Measurements from ENCODE around the gene TBXAS1. TPM values are rescaled to one million over a fixed set of nuclear protein-coding genes. Genes with fewer than 3 reads are reported as not detected.

The TBXAS1 gene
- 11.8 to 15.6 TPM (median 13.3 TPM) in 5 replicates for total RNA-seq (2022; extraction: Qiagen RNA extraction)

DNA sequence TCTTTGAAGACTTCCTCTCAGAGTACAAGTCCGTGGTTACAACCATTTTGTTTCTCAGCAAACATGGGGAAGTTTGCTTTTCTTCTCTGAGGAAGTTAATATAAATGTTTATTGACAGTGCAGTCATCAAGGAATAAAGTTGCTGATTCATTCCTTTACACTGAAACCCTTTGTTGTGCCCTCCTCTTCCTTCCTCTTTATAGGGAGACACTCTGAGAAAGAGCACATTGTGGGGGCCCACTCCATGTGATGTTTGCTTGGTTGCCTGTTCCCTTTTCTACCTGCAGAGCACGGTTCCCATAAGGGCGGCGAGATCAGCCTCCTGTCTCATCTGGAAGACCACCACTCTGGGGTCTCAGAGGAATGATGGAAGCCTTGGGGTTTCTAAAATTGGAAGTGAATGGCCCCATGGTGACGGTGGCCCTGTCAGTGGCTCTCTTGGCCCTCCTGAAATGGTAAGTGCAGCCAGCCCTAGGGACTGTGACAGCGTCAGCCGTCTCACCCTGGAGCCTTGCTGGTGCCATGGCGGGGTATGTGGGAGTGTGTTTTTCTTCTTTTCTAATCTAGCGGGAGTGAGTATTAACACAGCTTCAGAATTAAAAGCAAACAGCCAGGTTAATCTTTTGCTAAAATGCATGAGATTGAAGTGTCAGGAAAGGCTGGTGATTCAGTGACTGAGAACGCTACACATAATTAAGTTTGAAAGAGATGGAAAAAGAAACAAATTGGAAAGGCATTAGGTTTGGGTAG is at the start of gene TBXAS1:
TBXAS1 (plus strand) TSS at position 240 of the 750 bp plus-strand sequence; CDS start at position 367, 127 bp downstream.

DNA sequence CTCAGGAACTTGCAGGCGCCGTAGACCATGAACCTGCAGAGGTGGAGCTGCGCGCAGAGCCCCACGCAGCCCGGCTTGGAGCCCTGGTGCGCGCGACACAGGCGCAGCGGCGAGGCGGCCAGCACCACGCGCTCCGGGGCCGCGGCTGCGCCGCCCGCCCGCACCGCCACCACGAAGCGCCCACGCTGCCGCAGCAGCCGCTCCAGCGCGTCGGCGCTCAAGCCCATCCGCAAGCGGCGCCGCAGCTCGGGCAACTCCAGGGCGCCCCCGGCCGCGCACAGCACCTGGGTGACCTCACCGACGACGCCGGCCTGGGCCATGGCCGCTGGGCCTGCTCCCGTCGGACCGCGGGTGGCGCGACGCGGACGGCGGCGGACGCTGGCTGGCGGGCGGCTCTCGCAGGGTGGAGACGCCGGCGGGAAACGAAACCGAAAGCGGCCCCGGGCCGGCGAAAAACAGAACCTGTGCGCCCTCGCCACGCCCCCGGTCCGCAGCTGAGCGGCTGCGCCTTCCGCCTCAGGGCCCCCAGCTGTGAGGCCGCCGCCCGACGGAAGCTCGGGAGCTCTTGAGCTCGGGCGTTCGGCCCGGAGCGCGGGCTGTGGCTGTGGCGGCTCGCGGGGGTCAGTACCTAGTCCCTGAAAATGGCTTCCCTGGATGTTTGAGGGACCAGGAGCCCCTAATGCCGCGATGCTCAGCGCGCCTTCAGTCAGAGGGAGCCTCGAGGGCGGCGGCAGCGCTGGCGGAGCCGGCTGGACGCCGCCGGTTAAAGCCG is 233.7 kb downstream of the TBXAS1 start, which contains the start of gene PARP12:
PARP12 (minus strand) TSS at position 424 of the 772 bp plus-strand sequence; CDS start at position 320, 104 bp downstream.

Other genes starting within 250 kb of the TBXAS1 start
- gene HIPK2, start 51.3 kb upstream of the TBXAS1 start, total RNA-seq (2022; extraction: Qiagen RNA extraction) = 27.6 to 63.1 TPM (median 55.9 TPM) in 5 replicates
- gene PARP12, start 233.7 kb downstream of the TBXAS1 start, total RNA-seq (2022; extraction: Qiagen RNA extraction) = 17.7 to 20.9 TPM (median 18.2 TPM) in 5 replicates